Testis (tissue), 2 donors: ENCODE results near the gene NIPSNAP2.

Source experiments
- CTCF ChIP-seq, 3 experiments: fragments of 450-650 bp in 2 of 3; fragments of 200-600 bp in 1 of 3; sonication (generic) in 1 of 3; IDR thresholded peaks; one replicate each; pipeline ENCODE4 v1.5.1; 2016 to 2019; ENCODE audit warnings: antibody characterized with exemption in 3 of 3, mild to moderate bottlenecking in 2 of 3, moderate library complexity in 1 of 3
- POLR2A ChIP-seq: fragments of 450-650 bp; IDR thresholded peaks from one replicate; pipeline ENCODE4 v1.6.1; 2017; ENCODE audit warnings: antibody characterized with exemption, mild to moderate bottlenecking, moderate library complexity

GRCh38 chr7:56028942-56029630, 64.7 kb downstream of the NIPSNAP2 start:
- TF ChIP-seq POLR2A (no peak), CTCF (IDR thresholded peaks at IDR 0.05) (no peak)
